Measurements from ENCODE around the gene LYG1. TPM values are rescaled to one million over a fixed set of nuclear protein-coding genes. Genes with fewer than 3 reads are reported as not detected.
"Not testable (repeated sequence)": the region's sequence is repeated elsewhere in the genome, so short reads cannot be mapped to it uniquely, and the experiment has no call there.

The LYG1 gene
- total RNA-seq, 2 experiments from 2014 or later: 0.30 to 0.37 TPM

DNA sequence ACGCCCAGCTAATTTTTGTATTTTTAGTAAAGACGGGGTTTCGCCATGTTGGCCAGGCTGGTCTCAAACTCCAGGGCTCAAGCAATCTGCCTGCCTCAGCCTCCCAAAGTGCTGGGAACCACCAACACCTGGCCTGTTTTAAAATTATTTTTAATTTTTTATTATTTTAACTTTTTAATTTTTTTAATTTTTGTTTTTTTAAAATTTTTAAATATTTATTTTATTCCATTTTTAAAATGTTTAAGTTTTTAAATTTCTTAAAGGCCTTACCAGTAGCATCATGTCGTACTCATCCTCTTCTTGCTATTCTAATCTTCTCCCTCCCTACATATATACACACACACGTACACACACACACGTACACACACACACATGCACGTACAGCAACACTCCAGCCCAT, 1.4 kb downstream of the LYG1 start:
- Mint-ChIP-seq H3K27ac (no peak overlapping the region), H3K4me1 (no peaks in the 10 kb centered on the region), H3K27me3 (no peaks in the 10 kb centered on the region), H3K4me3 (no peak overlapping the region), H3K9me3 (no peaks in the 10 kb centered on the region), H3K36me3 (peaks cover 15% of the 10 kb centered on the region)
- DNase-seq: no peak

DNA sequence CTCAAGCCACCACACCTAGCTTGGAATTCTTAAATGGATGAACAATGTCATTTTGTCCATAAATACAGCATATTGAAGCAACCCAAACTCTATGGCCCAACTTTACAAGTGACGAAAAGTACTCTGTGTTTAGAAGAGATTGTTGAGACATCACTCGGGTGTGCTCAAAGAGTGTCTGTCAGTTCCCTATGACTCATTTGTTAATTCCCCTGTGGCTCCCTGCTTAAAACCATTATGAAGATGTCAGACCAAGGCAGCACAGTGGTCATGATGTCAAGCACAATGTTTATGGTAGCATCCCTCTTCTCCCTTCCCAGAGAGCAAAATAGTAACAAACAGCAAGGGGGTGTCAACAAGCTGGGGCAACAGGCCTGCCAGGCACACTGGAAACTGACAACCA, 3.0 kb downstream of the LYG1 start:
- Mint-ChIP-seq H3K36me3 (peaks cover 12% of the 10 kb centered on the region), H3K27ac (no peak overlapping the region), H3K4me1 (no peaks in the 10 kb centered on the region), H3K4me3 (no peak overlapping the region), H3K9me3 (no peaks in the 10 kb centered on the region), H3K27me3 (no peaks in the 10 kb centered on the region)
- DNase-seq: no peak

GRCh38 chr2:99285526-99285925, 15.5 kb downstream of the LYG1 start:
- Mint-ChIP-seq H3K9me3 (peaks cover under 1% of the 10 kb centered on the region), H3K27ac (no peak overlapping the region), H3K27me3 (no peaks in the 10 kb centered on the region), H3K4me1 (no peaks in the 10 kb centered on the region), H3K4me3 (no peak overlapping the region), H3K36me3 (peaks cover 8% of the 10 kb centered on the region)
- DNase-seq: no peak

DNA sequence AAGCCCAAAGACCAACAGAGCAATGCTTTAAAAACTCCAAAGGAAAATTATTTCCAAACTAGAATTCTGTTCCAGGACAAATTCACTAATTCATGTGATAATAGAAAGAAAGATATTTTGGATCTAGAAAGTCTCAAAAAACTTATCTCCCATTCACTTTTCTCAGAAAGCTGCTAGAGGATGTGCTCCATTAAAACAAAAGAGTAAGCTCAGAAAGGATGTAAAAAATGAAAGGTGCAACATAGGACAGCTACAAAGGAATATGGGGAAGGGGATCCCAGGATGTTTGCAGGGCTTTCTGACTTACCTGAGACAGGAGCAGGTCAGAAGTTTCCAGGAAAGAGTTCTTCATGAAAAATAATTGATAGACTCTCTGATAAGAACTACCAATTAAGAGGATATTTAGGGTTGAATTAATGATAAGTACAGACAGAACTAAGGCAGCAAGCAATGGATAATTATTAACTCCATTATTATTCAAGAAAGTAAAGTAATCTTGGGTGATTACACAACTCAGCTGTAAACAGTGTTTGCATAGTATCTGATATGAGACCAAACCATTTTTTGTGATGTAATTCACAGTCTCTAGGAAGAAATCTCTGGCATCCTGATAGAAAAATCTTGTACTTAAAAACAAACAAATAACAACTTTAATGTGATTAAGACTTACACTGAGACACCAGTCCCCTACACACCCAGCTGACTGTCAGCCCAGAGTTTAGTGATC, 20.9 kb downstream of the LYG1 start:
- Mint-ChIP-seq H3K27me3 (no peaks in the 10 kb centered on the region), H3K27ac (no peak overlapping the region), H3K9me3 (peaks cover 15% of the 10 kb centered on the region), H3K4me3 (no peak overlapping the region), H3K36me3 (peaks cover 26% of the 10 kb centered on the region), H3K4me1 (no peaks in the 10 kb centered on the region)
- DNase-seq: no peak

- Mint-ChIP-seq H3K36me3 (peaks cover 26% of the 10 kb centered on the region), H3K4me3 (no peak overlapping the region), H3K4me1 (no peaks in the 10 kb centered on the region), H3K9me3 (peaks cover 15% of the 10 kb centered on the region), H3K27me3 (no peaks in the 10 kb centered on the region), H3K27ac (no peak overlapping the region)
- DNase-seq: no peak
These were observed 22.2 kb downstream of the LYG1 start for GRCh38 chr2:99278793-99279291.

GRCh38 chr2:99278195-99278765, 22.7 kb downstream of the LYG1 start:
- not testable (repeated sequence) for H3K4me3 Mint-ChIP-seq, H3K4me1 Mint-ChIP-seq, DNase-seq, H3K27me3 Mint-ChIP-seq, H3K27ac Mint-ChIP-seq
- Mint-ChIP-seq H3K9me3 (peaks cover 15% of the 10 kb centered on the region), H3K36me3 (peaks cover 26% of the 10 kb centered on the region)

DNA sequence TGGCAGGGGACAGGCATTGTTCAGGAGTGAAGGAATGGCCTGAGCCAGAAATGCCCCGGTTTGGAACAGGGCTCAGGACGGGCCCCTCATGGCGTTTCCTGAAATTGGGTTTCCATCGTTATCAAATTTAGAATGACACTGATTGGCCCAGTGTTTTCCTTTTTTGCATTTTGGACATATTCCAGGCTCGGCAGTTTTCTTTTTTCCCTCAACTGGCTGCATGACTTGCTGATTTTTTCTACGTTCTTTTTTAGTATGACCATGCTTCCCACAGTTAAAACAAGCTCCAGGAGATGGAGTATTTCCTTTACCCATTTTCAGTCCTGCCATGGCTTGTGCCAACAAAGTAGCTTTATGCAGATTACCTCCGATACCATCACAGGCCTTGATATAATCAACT, 25.1 kb downstream of the LYG1 start:
- Mint-ChIP-seq H3K9me3 (peaks cover 19% of the 10 kb centered on the region), H3K27ac (no peak overlapping the region), H3K4me1 (no peaks in the 10 kb centered on the region), H3K4me3 (no peak overlapping the region), H3K27me3 (no peaks in the 10 kb centered on the region), H3K36me3 (peaks cover 22% of the 10 kb centered on the region)
- no peak for DNase-seq

- no peaks in the 10 kb centered on the region for H3K36me3 Mint-ChIP-seq
- H3K27ac Mint-ChIP-seq: no peak overlapping the region
- H3K27me3 Mint-ChIP-seq: no peaks in the 10 kb centered on the region
- H3K4me3 Mint-ChIP-seq: no peak overlapping the region
- H3K4me1 Mint-ChIP-seq: no peaks in the 10 kb centered on the region
- no peaks in the 10 kb centered on the region for H3K9me3 Mint-ChIP-seq
- DNase-seq: no peak
These were observed 39.8 kb downstream of the LYG1 start for GRCh38 chr2:99261242-99261641.

GRCh38 chr2:99260184-99260583, 40.8 kb downstream of the LYG1 start:
- Mint-ChIP-seq H3K27me3 (no peaks in the 10 kb centered on the region), H3K36me3 (no peaks in the 10 kb centered on the region), H3K9me3 (no peaks in the 10 kb centered on the region), H3K27ac (no peak overlapping the region), H3K4me3 (no peak overlapping the region), H3K4me1 (no peaks in the 10 kb centered on the region)
- no peak for DNase-seq

DNA sequence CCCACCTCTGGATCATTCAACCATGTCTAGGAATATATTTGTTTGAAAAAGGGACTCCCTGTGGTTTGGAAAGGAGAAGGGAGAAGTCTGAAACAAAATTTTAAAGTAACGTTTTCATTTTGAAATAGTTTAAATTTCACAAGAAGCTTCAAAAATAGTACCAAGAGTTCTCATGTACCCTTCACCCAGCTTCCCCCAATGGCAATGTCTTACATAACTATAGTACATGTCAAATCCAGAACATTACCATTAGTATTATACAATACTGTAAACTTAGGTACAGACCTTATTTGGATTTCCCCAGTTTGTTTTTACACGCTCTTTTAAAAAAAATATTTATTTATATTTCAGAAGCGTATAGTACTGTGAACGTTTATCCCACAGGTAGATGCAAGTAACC, 41.5 kb downstream of the LYG1 start:
- Mint-ChIP-seq H3K27me3 (no peaks in the 10 kb centered on the region), H3K9me3 (no peaks in the 10 kb centered on the region), H3K4me3 (no peak overlapping the region), H3K27ac (no peak overlapping the region), H3K36me3 (no peaks in the 10 kb centered on the region), H3K4me1 (no peaks in the 10 kb centered on the region)
- DNase-seq: no peak

DNA sequence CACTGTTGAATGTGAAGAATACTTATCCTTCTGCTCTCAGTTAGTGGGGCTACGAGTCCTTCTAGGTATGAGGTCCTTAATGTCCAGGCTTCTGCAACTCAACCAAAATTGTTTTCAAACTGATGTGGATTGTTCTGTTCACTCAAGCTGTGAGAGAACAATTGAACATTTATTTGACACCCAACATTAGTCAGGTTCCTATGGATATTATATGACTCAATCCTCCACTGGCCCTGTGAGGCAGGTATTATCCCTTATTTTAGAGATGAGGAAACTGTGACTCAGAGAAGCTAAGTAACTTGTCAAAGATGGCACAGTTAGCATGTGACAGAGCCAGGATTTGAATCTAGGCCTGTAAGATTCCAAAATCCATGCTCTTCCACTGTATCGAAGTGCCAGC, 44.3 kb downstream of the LYG1 start:
- Mint-ChIP-seq H3K9me3 (no peaks in the 10 kb centered on the region), H3K36me3 (peaks cover 1% of the 10 kb centered on the region), H3K4me3 (no peak overlapping the region), H3K27me3 (no peaks in the 10 kb centered on the region), H3K27ac (no peak overlapping the region), H3K4me1 (no peaks in the 10 kb centered on the region)
- DNase-seq: no peak

DNA sequence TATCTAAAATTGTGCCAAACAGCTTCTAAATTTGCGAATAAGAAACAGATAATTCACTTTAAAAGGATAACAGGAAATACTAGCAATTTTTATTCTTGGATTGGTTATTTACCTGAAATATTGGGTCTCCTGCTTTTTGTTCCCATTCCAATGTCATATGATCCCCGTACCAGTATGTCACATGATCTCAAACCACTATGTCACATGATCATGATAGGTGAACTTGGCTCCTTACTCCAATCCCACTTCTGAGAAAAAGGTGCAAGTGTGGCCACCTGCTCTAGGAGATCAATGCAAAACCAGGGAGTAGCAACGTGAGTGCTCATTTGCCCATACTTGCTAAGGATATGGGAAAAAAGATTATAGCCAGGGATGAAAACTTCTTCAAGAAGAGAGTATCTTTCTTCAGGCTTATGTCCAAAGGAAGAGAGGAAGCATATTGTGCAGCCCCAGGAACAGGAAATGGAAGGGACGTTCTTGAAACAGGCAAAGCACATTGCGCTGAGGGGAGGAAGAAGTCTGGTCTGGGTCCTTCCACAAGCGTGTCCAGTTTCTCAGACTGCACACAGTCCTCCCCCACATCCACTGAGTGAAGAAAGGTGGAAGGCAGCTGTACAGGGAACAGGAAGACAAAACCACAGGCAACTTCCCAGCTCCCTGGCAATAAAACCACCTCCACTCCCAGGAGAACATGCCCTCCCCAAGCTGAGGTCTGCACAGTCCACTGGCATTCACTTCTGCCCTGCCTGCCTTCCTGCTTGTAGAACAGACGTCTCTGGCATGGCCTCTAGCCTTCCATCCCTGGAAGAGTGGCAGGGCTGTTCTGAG, 45.3 kb downstream of the LYG1 start, which contains the start of gene LYG2:
TSS of gene LYG2 (minus strand) at position 176 of the 828 bp plus-strand sequence. CDS start 1,406 bp downstream, outside the sequence.
- Mint-ChIP-seq H3K27ac (no peak within 1 kb of the TSS), H3K36me3 (peaks cover 1% of the 10 kb centered on the region), H3K4me3 (no peak within 1 kb of the TSS), H3K9me3 (no peaks in the 10 kb centered on the region), H3K27me3 (no peaks in the 10 kb centered on the region), H3K4me1 (no peaks in the 10 kb centered on the region)
- DNase-seq: no peak

- Mint-ChIP-seq H3K27ac (no peak overlapping the region), H3K9me3 (peaks cover 5% of the 10 kb centered on the region), H3K4me1 (no peaks in the 10 kb centered on the region), H3K4me3 (no peak overlapping the region), H3K27me3 (no peaks in the 10 kb centered on the region), H3K36me3 (peaks cover 16% of the 10 kb centered on the region)
- DNase-seq: no peak
These were observed 51.0 kb downstream of the LYG1 start for GRCh38 chr2:99249951-99250350.

GRCh38 chr2:99242151-99242550, 58.8 kb downstream of the LYG1 start:
- no peaks in the 10 kb centered on the region for H3K4me1 Mint-ChIP-seq
- DNase-seq: no peak
- no peaks in the 10 kb centered on the region for H3K27me3 Mint-ChIP-seq
- H3K4me3 Mint-ChIP-seq: no peak overlapping the region
- H3K9me3 Mint-ChIP-seq: peaks cover 3% of the 10 kb centered on the region
- peaks cover 11% of the 10 kb centered on the region for H3K36me3 Mint-ChIP-seq
- H3K27ac Mint-ChIP-seq: no peak overlapping the region

DNA sequence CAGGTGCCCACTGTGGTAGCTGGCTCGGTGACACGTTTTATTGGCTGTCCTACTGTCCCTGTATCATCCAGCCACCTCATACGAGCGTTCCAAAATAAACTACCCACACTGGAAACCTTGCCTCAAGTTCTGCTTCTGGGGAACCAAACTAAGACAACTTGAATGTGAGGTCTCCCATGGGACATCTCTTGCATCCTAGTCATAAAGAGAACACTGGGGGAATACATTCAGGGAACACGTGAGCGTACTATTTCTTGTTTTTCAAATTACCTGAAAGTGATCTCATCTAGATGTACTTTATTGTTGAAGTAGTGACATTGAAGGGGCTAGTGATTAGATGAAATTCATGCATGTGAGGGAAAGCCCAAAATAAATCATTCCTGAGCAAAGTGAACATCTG, 60.6 kb downstream of the LYG1 start:
- no peaks in the 10 kb centered on the region for H3K4me1 Mint-ChIP-seq
- no peak overlapping the region for H3K4me3 Mint-ChIP-seq
- DNase-seq: no peak
- H3K36me3 Mint-ChIP-seq: peaks cover 2% of the 10 kb centered on the region
- peaks cover 3% of the 10 kb centered on the region for H3K9me3 Mint-ChIP-seq
- H3K27me3 Mint-ChIP-seq: no peaks in the 10 kb centered on the region
- H3K27ac Mint-ChIP-seq: no peak overlapping the region

Data from activated naive CD8-positive, alpha-beta T cell treated with anti-CD3 and anti-CD28 coated beads for 36 hours (primary cell).